SU-DHL-6 (cell line): ENCODE data around the gene PTPRA.

Source experiments
- H2AFZ ChIP-seq: fragments of 200-600 bp; sonication (generic); 2 replicates; pipeline ENCODE4 v1.6.1; 2014; ENCODE audit warnings: low read depth, mild to moderate bottlenecking, moderate library complexity, mixed read lengths, antibody characterized with exemption, low read length; ENCODE audit not compliant: severe bottlenecking
- H3F3A ChIP-seq: fragments of 200-600 bp; shearing (Covaris generic); 2 replicates; pipeline ENCODE4 v1.6.0; 2016; ENCODE audit warnings: antibody characterized with exemption, mild to moderate bottlenecking; ENCODE audit not compliant: insufficient read depth
- H3K27ac ChIP-seq: fragments of 200-600 bp; sonication (generic); 2 replicates; pipeline ENCODE4 v1.5.1; 2016; ENCODE audit warnings: low read depth, mild to moderate bottlenecking, low read length, moderate library complexity, mixed read lengths
- H3K27me3 ChIP-seq: fragments of 200-600 bp; sonication (generic), shearing (Covaris generic); 2 replicates; pipeline ENCODE4 v1.6.0; 2014; ENCODE audit warnings: mild to moderate bottlenecking, low read length
- H3K36me3 ChIP-seq: fragments of 200-600 bp; sonication (generic); 2 replicates; pipeline ENCODE4 v1.6.1; 2014; ENCODE audit warnings: mild to moderate bottlenecking, low read length, mixed read lengths
- H3K4me2 ChIP-seq: fragments of 300-600, 200-600 bp; shearing (Covaris generic), sonication (generic); 2 replicates; pipeline ENCODE4 v1.6.0; 2014; ENCODE audit warnings: low read length, low read depth, mild to moderate bottlenecking; ENCODE audit not compliant: poor library complexity, severe bottlenecking
- H3K4me3 ChIP-seq: fragments of 200-600 bp; sonication (generic); 2 replicates; pipeline ENCODE4 v1.5.1; 2014; ENCODE audit warnings: antibody characterized with exemption, low read length, mild to moderate bottlenecking, mixed read lengths; ENCODE audit not compliant: insufficient read depth, poor library complexity, severe bottlenecking
- H3K79me2 ChIP-seq: fragments of 200-600 bp; sonication (generic); 2 replicates; pipeline ENCODE4 v1.6.1; 2014; ENCODE audit warnings: mild to moderate bottlenecking, low read length, moderate library complexity; ENCODE audit not compliant: insufficient read depth
- H3K9ac ChIP-seq: fragments of 200-600 bp; sonication (generic); 2 replicates; pipeline ENCODE4 v1.7.0; 2014; ENCODE audit warnings: mild to moderate bottlenecking, low read length
- H3K9me2 ChIP-seq: fragments of 200-600 bp; sonication (generic); replicated peaks from 2 replicates; pipeline ENCODE4 v1.6.1; 2014; ENCODE audit warnings: low read length; ENCODE audit not compliant: insufficient read depth
- H3K9me3 ChIP-seq: fragments of 200-600 bp; sonication (generic); 2 replicates; pipeline ENCODE4 v1.6.1; 2014; ENCODE audit warnings: low read length, mixed read lengths; ENCODE audit not compliant: insufficient read depth
- H4K20me1 ChIP-seq: fragments of 200-600 bp; sonication (generic); 2 replicates; pipeline ENCODE4 v1.6.1; 2014; ENCODE audit warnings: low read depth, mild to moderate bottlenecking, antibody characterized with exemption, low read length, moderate library complexity, mixed read lengths
- CTCF ChIP-seq: fragments of 200-600 bp; sonication (generic); IDR thresholded peaks from one replicate; pipeline ENCODE4 v1.5.1; 2017; ENCODE audit warnings: antibody characterized with exemption, mild to moderate bottlenecking, low read length, moderate library complexity; ENCODE audit not compliant: insufficient read depth, poor library complexity, severe bottlenecking
- EZH2phosphoT487 ChIP-seq: fragments of 200-600 bp; sonication (generic), shearing (Covaris generic); conservative IDR thresholded peaks from 2 replicates; pipeline ENCODE4 v1.6.1; 2018; ENCODE audit warnings: mild to moderate bottlenecking, antibody characterized with exemption, low read length, moderate library complexity, mixed read lengths

Gene PTPRA

DNA sequence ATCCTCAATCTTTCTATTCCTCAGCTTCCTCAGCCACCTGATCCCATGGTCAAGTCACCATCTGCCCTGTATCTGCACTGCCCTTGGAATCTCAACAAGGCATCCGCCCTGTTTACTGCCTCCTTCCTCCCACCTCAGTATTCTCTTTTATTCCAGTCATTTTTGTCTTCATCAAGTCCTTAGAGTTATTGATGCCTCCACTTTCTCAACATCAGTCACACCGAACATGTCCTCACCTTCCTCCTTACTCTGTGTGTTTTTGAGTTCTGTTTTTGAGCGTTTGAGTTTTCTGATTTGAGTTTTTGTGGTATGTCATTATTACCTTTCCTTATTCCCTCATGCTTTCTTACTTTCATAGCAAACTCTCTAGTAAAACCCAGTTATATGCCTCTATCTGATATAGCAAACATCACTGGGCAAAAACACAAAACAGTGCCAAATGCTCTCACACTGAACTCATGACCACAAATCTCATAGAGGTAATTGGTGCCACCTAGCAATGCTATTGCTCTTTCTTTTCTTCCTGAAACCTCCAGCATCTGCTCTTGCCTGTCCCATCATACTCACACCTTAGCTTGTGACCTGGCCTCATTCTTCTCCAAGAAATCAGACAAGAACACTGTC lies 158.4 kb downstream of the PTPRA start:
- Histone ChIP-seq H3K36me3 (no peaks in the 10 kb centered on the region), H3F3A (no peaks in the 10 kb centered on the region), H3K79me2 (no peaks in the 10 kb centered on the region), H3K27ac (no peak overlapping the region), H3K4me2 (no peak overlapping the region), H3K27me3 (no peaks in the 10 kb centered on the region), H3K9me3 (no peaks in the 10 kb centered on the region), H3K9ac (no peak overlapping the region), H3K4me3 (no peak overlapping the region), H3K9me2 (no peaks in the 10 kb centered on the region), H4K20me1 (no peaks in the 10 kb centered on the region), H2AFZ (no peak overlapping the region)
- TF ChIP-seq EZH2phosphoT487, result no peak
- no peak for TF ChIP-seq CTCF

- H3K36me3 ChIP-seq, result no peaks in the 10 kb centered on the region
- H2AFZ ChIP-seq, result no peak overlapping the region
- H3K9me3 ChIP-seq, result no peaks in the 10 kb centered on the region
Measured at GRCh38 chr20:3032624-3033023, 159.3 kb downstream of the PTPRA start.

GRCh38 chr20:3037654-3038053 lies 164.4 kb downstream of the PTPRA start:
- Histone ChIP-seq H3K9me2 (no peaks in the 10 kb centered on the region), H3K27me3 (no peaks in the 10 kb centered on the region), H2AFZ (no peak overlapping the region), H3K4me3 (no peak overlapping the region), H3K4me2 (no peak overlapping the region), H3K27ac (no peak overlapping the region), H3K36me3 (0 out of 2 replicates have a peak, but pooled peaks cover 2% of the 10 kb centered on the region), H4K20me1 (no peaks in the 10 kb centered on the region), H3K9me3 (no peaks in the 10 kb centered on the region), H3F3A (no peaks in the 10 kb centered on the region), H3K79me2 (no peaks in the 10 kb centered on the region), H3K9ac (no peak overlapping the region)
- TF ChIP-seq CTCF (no peak), EZH2phosphoT487 (no peak)

More at GRCh38 chr20:3032624-3033023, 159.3 kb downstream of the PTPRA start:
- H3K4me3 ChIP-seq, result no peak overlapping the region
- H3K27me3 ChIP-seq, result no peaks in the 10 kb centered on the region
- H3K27ac ChIP-seq, result no peak overlapping the region
- no peaks in the 10 kb centered on the region for H4K20me1 ChIP-seq
- H3F3A ChIP-seq, result no peaks in the 10 kb centered on the region
- H3K9ac ChIP-seq, result no peak overlapping the region
- no peak overlapping the region for H3K4me2 ChIP-seq
- H3K9me2 ChIP-seq, result no peaks in the 10 kb centered on the region
- TF ChIP-seq EZH2phosphoT487 (no peak), CTCF (no peak)
- no peaks in the 10 kb centered on the region for H3K79me2 ChIP-seq
